Suprapubic skin (tissue), 3 donors: ENCODE measurements around the gene CYP4A11.

Source experiments
- EP300 ChIP-seq: sonication (generic); formaldehyde crosslinking; IDR thresholded peaks from one replicate; pipeline ENCODE4 v1.6.1; 2017; ENCODE audit warnings: antibody characterized with exemption
- TF ChIP-seq, protein P1 (sequence below), 2 donors: fragments of 200-600 bp in 1 of 2; fragments of 450-650 bp in 1 of 2; sonication (generic) in 1 of 2; IDR thresholded peaks; one replicate each; pipeline ENCODE4 v1.5.1; 2016 to 2019; ENCODE audit warnings: antibody characterized with exemption in 2 of 2, mild to moderate bottlenecking in 1 of 2, moderate library complexity in 1 of 2

DNA sequence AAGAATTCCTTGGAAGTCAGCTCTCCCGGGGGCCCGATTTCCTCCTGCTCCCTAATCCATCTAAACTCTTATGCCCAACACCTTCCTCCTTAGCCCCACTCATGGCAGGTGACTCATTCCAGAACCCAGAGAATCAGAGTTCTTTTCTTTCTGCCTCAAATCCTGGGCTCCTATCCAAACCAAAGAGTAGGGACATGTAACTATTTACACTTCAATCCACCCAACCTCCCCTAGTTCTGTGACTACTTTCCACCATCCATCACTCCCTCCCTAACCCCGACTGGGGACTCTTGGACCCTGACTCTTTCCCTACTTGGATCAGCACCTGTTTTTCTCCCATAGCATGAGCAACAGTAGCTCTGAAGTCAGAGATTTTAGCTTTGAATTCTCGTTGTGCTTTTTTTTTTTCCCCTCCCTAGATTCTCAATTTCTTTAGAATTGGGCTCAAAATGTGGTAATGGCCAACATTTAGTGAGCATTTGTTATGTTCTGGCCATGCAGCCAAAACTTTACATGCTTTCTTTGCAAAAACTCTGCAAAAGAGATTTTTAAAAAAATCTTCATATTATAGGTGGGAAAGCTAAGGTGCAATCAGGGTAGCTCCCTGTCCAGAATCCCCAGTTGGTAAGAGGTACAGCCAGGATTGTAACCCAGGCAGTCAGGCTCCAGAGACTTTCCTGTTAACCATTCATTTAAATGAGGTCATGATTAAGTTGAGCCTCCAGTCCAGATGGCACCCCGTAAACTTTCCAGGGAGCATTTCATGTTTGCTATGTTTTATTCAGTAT lies 7.5 kb upstream of the CYP4A11 start:
- TF ChIP-seq, protein P1, sequence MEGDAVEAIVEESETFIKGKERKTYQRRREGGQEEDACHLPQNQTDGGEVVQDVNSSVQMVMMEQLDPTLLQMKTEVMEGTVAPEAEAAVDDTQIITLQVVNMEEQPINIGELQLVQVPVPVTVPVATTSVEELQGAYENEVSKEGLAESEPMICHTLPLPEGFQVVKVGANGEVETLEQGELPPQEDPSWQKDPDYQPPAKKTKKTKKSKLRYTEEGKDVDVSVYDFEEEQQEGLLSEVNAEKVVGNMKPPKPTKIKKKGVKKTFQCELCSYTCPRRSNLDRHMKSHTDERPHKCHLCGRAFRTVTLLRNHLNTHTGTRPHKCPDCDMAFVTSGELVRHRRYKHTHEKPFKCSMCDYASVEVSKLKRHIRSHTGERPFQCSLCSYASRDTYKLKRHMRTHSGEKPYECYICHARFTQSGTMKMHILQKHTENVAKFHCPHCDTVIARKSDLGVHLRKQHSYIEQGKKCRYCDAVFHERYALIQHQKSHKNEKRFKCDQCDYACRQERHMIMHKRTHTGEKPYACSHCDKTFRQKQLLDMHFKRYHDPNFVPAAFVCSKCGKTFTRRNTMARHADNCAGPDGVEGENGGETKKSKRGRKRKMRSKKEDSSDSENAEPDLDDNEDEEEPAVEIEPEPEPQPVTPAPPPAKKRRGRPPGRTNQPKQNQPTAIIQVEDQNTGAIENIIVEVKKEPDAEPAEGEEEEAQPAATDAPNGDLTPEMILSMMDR (IDR thresholded peaks at IDR 0.05), result no peak
- TF ChIP-seq EP300, result no peak
